ENCODE results near the gene RPRD1B. TPM values are rescaled to one million over a fixed set of nuclear protein-coding genes. Genes with fewer than 3 reads are reported as not detected.

RPRD1B gene
- total RNA-seq, 1 experiment from 2014 or later = 112 TPM

DNA sequence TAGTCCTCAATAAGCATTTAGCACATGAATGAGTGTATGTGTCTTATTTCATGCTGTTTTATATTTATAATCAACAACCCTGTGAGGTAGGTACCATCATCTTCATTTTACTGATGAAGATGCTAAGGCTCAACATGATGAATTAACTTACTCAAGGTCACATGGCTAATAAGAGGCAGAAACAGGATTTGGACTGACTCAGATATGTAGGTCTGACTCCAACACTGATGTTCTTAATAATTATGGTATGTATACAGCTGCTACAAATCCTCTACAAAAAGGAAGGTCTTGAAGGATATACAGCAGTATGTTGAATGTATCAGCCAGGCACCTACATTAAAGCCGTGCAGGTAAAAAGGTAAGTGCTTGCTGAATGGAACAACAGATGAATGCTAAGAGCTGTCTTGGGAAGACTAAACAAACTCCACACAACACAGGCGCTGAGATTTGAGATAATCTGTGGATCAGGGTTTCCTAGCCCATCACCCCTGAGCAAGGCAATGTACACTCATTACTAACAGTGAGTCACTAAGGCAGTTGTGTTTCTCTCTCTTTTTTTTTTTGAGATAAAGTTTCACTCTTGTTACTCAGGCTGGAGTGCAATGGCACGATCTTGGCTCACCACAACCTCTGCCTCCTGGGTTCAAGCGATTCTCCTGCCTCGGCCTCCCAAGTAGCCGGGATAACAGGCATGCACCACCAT is 32.2 kb upstream of the RPRD1B start:
- no peaks in the 10 kb centered on the region for H3K27me3 ChIP-seq (replicated peaks; ENCODE audit: control insufficient read depth, insufficient read depth, low read length)
- BruUV-seq (replicated peaks) = no TSS peak
- intact Hi-C loops (cut with micrococcal nuclease; ENCODE audit: unreplicated experiment) = no loop called here
- Mint-ChIP-seq H3K36me3 (ENCODE audit: insufficient read depth, unreplicated experiment) (peaks cover 63% of the 10 kb centered on the region), H3K27ac (ENCODE audit: unreplicated experiment) (no peak overlapping the region), H3K4me3 (ENCODE audit: unreplicated experiment) (no peak overlapping the region), H3K27me3 (ENCODE audit: insufficient read depth, unreplicated experiment) (no peaks in the 10 kb centered on the region), H3K9me3 (ENCODE audit: unreplicated experiment) (no peaks in the 10 kb centered on the region), H3K4me1 (ENCODE audit: low read depth, unreplicated experiment) (no peaks in the 10 kb centered on the region)
- peaks cover 13% of the 10 kb centered on the region for H3K36me3 ChIP-seq (ENCODE audit: control insufficient read depth, insufficient read depth, low read length)
- DNase-seq = no peak
- CTCF ChIA-PET = interaction anchor here (1.1 kb wide), 1 partner anchor 437 kb away, joined by 4 read pairs; no protein-coding TSS in a partner anchor
- TF ChIP-seq, protein P1, sequence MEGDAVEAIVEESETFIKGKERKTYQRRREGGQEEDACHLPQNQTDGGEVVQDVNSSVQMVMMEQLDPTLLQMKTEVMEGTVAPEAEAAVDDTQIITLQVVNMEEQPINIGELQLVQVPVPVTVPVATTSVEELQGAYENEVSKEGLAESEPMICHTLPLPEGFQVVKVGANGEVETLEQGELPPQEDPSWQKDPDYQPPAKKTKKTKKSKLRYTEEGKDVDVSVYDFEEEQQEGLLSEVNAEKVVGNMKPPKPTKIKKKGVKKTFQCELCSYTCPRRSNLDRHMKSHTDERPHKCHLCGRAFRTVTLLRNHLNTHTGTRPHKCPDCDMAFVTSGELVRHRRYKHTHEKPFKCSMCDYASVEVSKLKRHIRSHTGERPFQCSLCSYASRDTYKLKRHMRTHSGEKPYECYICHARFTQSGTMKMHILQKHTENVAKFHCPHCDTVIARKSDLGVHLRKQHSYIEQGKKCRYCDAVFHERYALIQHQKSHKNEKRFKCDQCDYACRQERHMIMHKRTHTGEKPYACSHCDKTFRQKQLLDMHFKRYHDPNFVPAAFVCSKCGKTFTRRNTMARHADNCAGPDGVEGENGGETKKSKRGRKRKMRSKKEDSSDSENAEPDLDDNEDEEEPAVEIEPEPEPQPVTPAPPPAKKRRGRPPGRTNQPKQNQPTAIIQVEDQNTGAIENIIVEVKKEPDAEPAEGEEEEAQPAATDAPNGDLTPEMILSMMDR (IDR thresholded peaks at IDR 0.05; ENCODE audit: insufficient read depth in 1 of 2, low read depth in 1 of 2, low read length in 1 of 2, severe bottlenecking in 1 of 2, unreplicated experiment in 1 of 2) = no peak
- POLR2A ChIA-PET = no interaction called here
- H3K4me1 ChIP-seq = no peaks in the 10 kb centered on the region
- H3K9me3 ChIP-seq = no peaks in the 10 kb centered on the region
- no peak overlapping the region for H3K4me3 ChIP-seq (ENCODE audit: low read depth, low read length)

DNA sequence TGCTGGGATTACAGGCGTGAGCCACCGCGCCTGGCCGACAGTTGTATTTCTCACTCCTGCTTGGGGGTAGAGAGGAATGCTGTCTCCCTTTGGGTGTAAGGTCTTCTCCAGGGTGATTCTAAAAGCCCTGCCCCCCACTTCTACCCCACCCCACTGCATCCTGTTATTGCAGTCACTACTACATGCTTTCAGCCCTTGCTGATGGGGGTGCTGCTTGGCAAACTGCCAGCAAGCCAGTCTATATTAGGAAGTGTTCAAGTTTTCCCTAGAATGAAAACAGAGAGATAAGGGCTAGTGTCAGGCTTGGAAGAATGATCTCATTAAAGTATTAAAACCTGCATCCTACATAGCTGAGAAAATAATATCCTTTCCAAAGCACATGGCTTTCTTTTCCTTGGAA is 31.6 kb upstream of the RPRD1B start:
- H3K9me3 ChIP-seq = no peaks in the 10 kb centered on the region
- intact Hi-C loops (cut with micrococcal nuclease; ENCODE audit: unreplicated experiment) = no loop called here
- no peak overlapping the region for H3K4me3 ChIP-seq (ENCODE audit: low read depth, low read length)
- Mint-ChIP-seq H3K27me3 (ENCODE audit: insufficient read depth, unreplicated experiment) (no peaks in the 10 kb centered on the region), H3K9me3 (ENCODE audit: unreplicated experiment) (no peaks in the 10 kb centered on the region), H3K4me1 (ENCODE audit: low read depth, unreplicated experiment) (no peaks in the 10 kb centered on the region), H3K27ac (ENCODE audit: unreplicated experiment) (no peak overlapping the region), H3K36me3 (ENCODE audit: insufficient read depth, unreplicated experiment) (peaks cover 56% of the 10 kb centered on the region), H3K4me3 (ENCODE audit: unreplicated experiment) (no peak overlapping the region)
- DNase-seq = peak in 1 of 2 experiments; percentile 30
- TF ChIP-seq, protein P1 (IDR thresholded peaks at IDR 0.05; ENCODE audit: insufficient read depth in 1 of 2, low read depth in 1 of 2, low read length in 1 of 2, severe bottlenecking in 1 of 2, unreplicated experiment in 1 of 2) = no peak
- ChIA-PET CTCF (interaction anchor here (1.1 kb wide), 1 partner anchor 438 kb away, joined by 4 read pairs; no protein-coding TSS in a partner anchor), POLR2A (no interaction called here)
- H3K27me3 ChIP-seq (replicated peaks; ENCODE audit: control insufficient read depth, insufficient read depth, low read length) = no peaks in the 10 kb centered on the region
- no peaks in the 10 kb centered on the region for H3K4me1 ChIP-seq
- H3K36me3 ChIP-seq (ENCODE audit: control insufficient read depth, insufficient read depth, low read length) = peaks cover 13% of the 10 kb centered on the region
- no TSS peak for BruUV-seq (replicated peaks)

DNA sequence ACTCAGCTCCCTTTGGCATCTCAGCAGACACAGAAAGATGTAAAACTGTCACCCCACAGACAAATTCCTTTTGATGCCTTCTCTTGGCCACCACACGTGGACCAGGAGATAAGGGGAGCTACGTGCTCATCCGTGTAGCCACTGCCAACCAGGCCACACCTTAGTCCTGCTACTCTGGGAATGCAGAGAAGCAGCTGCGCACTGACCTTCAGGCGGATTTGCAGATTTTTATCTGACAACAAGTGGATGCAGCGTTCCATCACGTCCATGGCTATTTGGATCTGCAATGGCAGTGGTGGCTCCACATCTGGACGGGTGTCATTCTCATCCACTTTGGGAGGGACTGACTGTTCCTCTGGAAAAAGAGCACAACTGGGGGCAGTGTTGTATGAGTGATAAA is 31.1 kb upstream of the RPRD1B start:
- CTCF ChIA-PET = interaction anchor here (1.1 kb wide), 1 partner anchor 438 kb away, joined by 4 read pairs; no protein-coding TSS in a partner anchor

More for the DNA sequence above, 31.1 kb upstream of the RPRD1B start:
- DNase-seq = peak in 1 of 2 experiments; percentile 65
- intact Hi-C loops (cut with micrococcal nuclease; ENCODE audit: unreplicated experiment) = no loop called here
- Mint-ChIP-seq H3K9me3 (ENCODE audit: unreplicated experiment) (no peaks in the 10 kb centered on the region), H3K4me3 (ENCODE audit: unreplicated experiment) (no peak overlapping the region), H3K27ac (ENCODE audit: unreplicated experiment) (no peak overlapping the region), H3K27me3 (ENCODE audit: insufficient read depth, unreplicated experiment) (no peaks in the 10 kb centered on the region), H3K36me3 (ENCODE audit: insufficient read depth, unreplicated experiment) (peaks cover 52% of the 10 kb centered on the region), H3K4me1 (ENCODE audit: low read depth, unreplicated experiment) (no peaks in the 10 kb centered on the region)
- no TSS peak for BruUV-seq (replicated peaks)
- Histone ChIP-seq H3K4me1 (no peaks in the 10 kb centered on the region), H3K27me3 (replicated peaks; ENCODE audit: control insufficient read depth, insufficient read depth, low read length) (no peaks in the 10 kb centered on the region), H3K4me3 (ENCODE audit: low read depth, low read length) (no peak overlapping the region), H3K36me3 (ENCODE audit: control insufficient read depth, insufficient read depth, low read length) (peaks cover 11% of the 10 kb centered on the region), H3K9me3 (no peaks in the 10 kb centered on the region)
- TF ChIP-seq, protein P1 (IDR thresholded peaks at IDR 0.05; ENCODE audit: insufficient read depth in 1 of 2, low read depth in 1 of 2, low read length in 1 of 2, severe bottlenecking in 1 of 2, unreplicated experiment in 1 of 2) = no peak
- POLR2A ChIA-PET = no interaction called here
